Thoracic aorta (tissue), 2 donors: ENCODE data around the gene FAM111A. TPM values are rescaled to one million over a fixed set of nuclear protein-coding genes. Genes with fewer than 3 reads are reported as not detected.

Experiments used
- ATAC-seq: fragments of 150-250 bp; one replicate; pipeline ENCODE4 v1.8.0; 2017; ENCODE audit warnings: low read depth; ENCODE audit not compliant: insufficient number of reproducible peaks, low FRiP score
- DNase-seq: peaks from one replicate; pipeline ENCODE4 v3.0.0-alpha.2; 2020; ENCODE audit warnings: low spot score
- H3K27ac ChIP-seq, 2 donors: fragments of 200-600 bp; sonication (generic); 1 replicate in 1 of 2; 2 replicates in 1 of 2; pipeline ENCODE4 v1.5.1; 2016; ENCODE audit warnings: mild to moderate bottlenecking in 2 of 2, moderate library complexity in 2 of 2
- H3K27me3 ChIP-seq: fragments of 200-600 bp; sonication (generic); replicated peaks from 2 replicates; pipeline ENCODE4 v1.6.0; 2016; ENCODE audit warnings: mild to moderate bottlenecking; ENCODE audit not compliant: insufficient read depth
- H3K36me3 ChIP-seq: fragments of 200-600 bp; sonication (generic); one replicate; pipeline ENCODE4 v1.5.1; 2016
- H3K4me1 ChIP-seq, 2 donors: fragments of 200-600 bp; sonication (generic); 1 replicate in 1 of 2; 2 replicates in 1 of 2; pipeline versions ENCODE4 v1.5.1 to v1.6.0; 2016; ENCODE audit warnings: low read depth in 2 of 2, mild to moderate bottlenecking in 1 of 2; ENCODE audit not compliant: control insufficient read depth in 1 of 2
- H3K4me3 ChIP-seq: fragments of 200-600 bp; sonication (generic); 2 replicates; pipeline ENCODE4 v1.5.1; 2016; ENCODE audit warnings: mild to moderate bottlenecking
- H3K9me3 ChIP-seq: fragments of 200-600 bp; sonication (generic); 2 replicates; pipeline ENCODE4 v1.5.1; 2016
- CTCF ChIP-seq: fragments of 200-600 bp; sonication (generic); IDR thresholded peaks from one replicate; pipeline ENCODE4 v1.5.1; 2019; ENCODE audit warnings: antibody characterized with exemption
- total RNA-seq, 2 donors: library from RNA; depleted of rRNA; stranded (reverse); fragments of >200 nt; gene quantifications; one replicate each; pipeline versions ENCODE4 v1.1.0 to v1.2.3, GENCODE V29; 2016

The FAM111A gene
- total RNA-seq, 2 donors from 2014 or later = 23.6 to 35.6 TPM

- H3K27me3 ChIP-seq = no peaks in the 10 kb centered on the region
- H3K9me3 ChIP-seq = no peaks in the 10 kb centered on the region
- no peak overlapping the region for H3K4me3 ChIP-seq
- no peak overlapping the region for H3K27ac ChIP-seq
- peaks cover 0 to 17% of the 10 kb centered on the region in 2 donors for H3K4me1 ChIP-seq
- DNase-seq (no peak), ATAC-seq (no peak)
- TF ChIP-seq CTCF = no peak
- H3K36me3 ChIP-seq = no peaks in the 10 kb centered on the region
These were observed 33.7 kb downstream of the FAM111A start for GRCh38 chr11:59176330-59176729.

- ATAC-seq (no peak), DNase-seq (no peak)
- H3K27me3 ChIP-seq = no peaks in the 10 kb centered on the region
- TF ChIP-seq CTCF = no peak
- H3K4me1 ChIP-seq = peaks cover 0 to 7% of the 10 kb centered on the region in 2 donors
- no peaks in the 10 kb centered on the region for H3K9me3 ChIP-seq
- H3K27ac ChIP-seq = no peak overlapping the region
- H3K36me3 ChIP-seq = no peaks in the 10 kb centered on the region
- no peak overlapping the region for H3K4me3 ChIP-seq
These were observed 35.7 kb downstream of the FAM111A start for GRCh38 chr11:59178402-59178801.

- no peak overlapping the region for H3K4me3 ChIP-seq
These were observed 36.5 kb downstream of the FAM111A start for GRCh38 chr11:59179121-59179520.

GRCh38 chr11:59180168-59180776 lies 37.6 kb downstream of the FAM111A start:
- no peak for DNase-seq
- H3K27ac ChIP-seq = no peak overlapping the region
- TF ChIP-seq CTCF = no peak

More at GRCh38 chr11:59179121-59179520, 36.5 kb downstream of the FAM111A start:
- H3K36me3 ChIP-seq = no peaks in the 10 kb centered on the region
- peaks cover 0 to under 1% of the 10 kb centered on the region in 2 donors for H3K4me1 ChIP-seq
- H3K27me3 ChIP-seq = no peaks in the 10 kb centered on the region
- no peak for ATAC-seq
- DNase-seq = no peak
- TF ChIP-seq CTCF = no peak
- no peak overlapping the region for H3K27ac ChIP-seq
- H3K9me3 ChIP-seq = no peaks in the 10 kb centered on the region

GRCh38 chr11:59180907-59181306 lies 38.3 kb downstream of the FAM111A start:
- no peak for TF ChIP-seq CTCF
- DNase-seq (no peak), ATAC-seq (no peak)
- Histone ChIP-seq H3K4me3 (no peak overlapping the region), H3K9me3 (no peaks in the 10 kb centered on the region), H3K27me3 (no peaks in the 10 kb centered on the region), H3K4me1 (no peaks in the 10 kb centered on the region), H3K36me3 (no peaks in the 10 kb centered on the region), H3K27ac (no peak overlapping the region)

More at GRCh38 chr11:59180168-59180776, 37.6 kb downstream of the FAM111A start:
- no peaks in the 10 kb centered on the region for H3K9me3 ChIP-seq
- H3K27me3 ChIP-seq = no peaks in the 10 kb centered on the region
- no peak overlapping the region for H3K4me3 ChIP-seq
- H3K4me1 ChIP-seq = no peaks in the 10 kb centered on the region
- ATAC-seq = no peak
- H3K36me3 ChIP-seq = no peaks in the 10 kb centered on the region
